Stimulated activated CD4-positive, alpha-beta T cell treated with anti-CD3 and anti-CD28 coated beads, Interleukin-15, amount 100 ng/mL, for 48 hours (primary cell): ENCODE measurements around the gene UMPS.
"Not testable (repeated sequence)": the region's sequence is repeated elsewhere in the genome, so short reads cannot be mapped to it uniquely, and the experiment has no call there.

ENCODE experiments used
- DNase-seq, 2 donors: peaks; one replicate each; pipeline ENCODE4 v3.0.0-alpha.2; 2020; ENCODE audit warnings: low read depth in 2 of 2

UMPS gene

DNA sequence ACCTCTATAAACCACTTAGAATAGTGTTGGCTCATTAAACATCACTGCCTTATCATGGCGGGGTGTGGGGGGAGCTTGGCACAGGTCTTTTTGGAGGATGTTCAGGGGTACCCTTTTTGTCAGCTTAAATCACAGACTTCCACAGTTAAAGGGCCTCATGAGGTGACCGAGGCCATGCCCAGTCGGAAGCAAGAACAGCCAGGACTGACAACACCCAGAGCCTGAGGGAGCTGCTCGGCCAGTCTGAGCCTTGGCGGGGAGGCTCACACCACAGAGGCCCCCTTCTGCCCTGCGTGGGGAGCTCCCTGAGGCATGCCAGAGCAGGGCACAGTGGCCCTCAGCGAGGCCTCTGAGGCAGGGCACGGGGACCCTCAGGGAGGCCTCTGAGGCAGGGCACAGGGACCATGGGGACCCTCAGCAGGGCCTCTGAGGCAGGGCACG is 49.5 kb downstream of the UMPS start:
- DNase-seq, result no peak

DNA sequence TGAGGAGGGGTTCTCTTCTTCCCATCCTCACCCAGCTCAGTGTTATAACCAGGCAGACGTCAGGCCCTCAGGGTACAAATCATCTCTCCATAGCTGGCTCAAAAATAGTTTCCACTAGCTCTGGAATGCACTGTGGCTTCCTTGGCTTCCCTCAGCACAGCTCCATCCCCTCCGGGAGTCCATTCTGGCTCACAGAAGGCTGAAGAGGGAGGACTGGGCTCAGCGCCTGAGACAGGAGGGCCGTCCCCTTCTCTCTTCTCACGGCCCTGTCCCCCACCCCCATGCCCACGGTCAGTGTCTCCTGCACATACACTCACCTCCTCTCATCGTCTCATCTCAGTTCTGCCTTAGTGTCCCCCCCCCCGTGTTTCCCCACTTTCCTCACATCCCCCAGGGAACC is 50.1 kb downstream of the UMPS start:
- DNase-seq, result no peak

DNA sequence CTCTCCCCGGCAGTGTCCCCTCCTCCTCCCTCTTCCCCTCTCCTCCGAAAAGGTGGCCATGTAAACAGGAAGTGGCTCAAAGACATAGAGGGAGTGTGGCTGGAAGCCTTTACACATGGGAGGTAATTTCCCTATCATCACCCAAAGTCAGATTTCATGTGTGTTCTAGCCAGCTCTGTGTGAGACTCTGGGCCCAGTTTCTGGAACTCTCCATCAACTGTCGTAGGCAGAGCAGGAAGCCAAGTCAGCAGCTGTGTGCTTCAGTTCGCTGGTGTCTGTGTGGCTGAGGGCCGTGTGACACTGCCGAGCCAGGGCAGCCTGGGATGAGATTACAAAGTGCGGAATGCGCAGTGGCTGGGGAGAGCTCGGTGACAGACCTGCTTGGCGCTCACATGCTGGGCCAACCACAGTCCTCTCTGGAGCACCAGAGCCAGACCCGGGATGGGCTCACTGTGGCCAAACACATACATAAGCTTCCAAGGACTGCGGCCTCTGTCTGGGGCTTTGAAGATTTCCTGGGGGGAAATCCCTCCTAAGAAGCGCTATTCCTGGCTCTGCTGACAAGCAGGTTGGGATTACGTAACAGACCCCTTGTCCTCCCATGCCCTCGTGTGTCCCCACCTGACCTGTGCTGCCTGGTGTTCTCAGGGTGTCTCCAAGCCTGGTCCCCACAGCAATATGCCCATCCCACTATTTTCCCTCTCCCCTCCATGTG is 50.7 kb downstream of the UMPS start:
- DNase-seq, result no peak

DNA sequence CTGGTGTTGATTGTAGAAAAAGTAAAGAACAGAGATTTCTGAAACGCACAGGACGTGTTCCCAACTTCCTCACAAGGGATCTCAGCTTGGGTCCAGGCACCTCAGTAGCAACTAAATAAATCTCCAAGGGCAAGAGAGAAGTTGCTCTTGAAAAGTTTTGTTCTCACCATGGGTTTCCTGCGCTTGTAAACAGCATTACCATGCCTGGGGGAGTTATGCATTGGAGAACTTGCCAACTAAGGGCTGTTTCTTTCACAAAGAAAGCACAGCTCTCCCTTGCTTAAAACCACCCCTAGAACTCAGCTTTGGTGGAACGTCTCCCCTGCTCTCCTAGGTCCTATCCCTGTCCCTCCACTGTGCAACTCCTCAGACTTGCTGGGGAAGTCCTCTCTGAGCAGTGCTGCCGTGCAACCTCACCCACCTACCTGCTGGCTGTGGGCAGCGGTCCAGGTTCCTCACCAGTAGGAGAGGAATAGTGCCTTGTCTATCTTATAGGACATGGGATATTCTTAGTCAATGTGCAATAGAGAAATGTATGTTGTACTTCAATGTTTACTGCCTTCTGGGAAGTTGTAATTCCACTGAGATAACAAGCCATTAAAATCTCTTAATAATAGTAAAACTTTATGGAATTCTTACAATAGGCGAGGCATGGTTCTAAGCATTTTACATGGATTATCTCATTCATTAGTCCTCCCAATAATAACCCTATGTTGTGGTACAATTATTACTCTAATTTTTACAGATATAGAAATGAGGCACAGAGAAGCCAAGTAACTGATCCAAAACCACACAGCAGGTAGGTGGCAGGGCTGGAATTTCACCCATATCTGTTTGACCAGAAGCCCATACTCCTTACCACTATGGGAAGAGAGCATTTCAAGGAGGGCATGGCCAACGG is 51.5 kb downstream of the UMPS start:
- DNase-seq, result no peak

DNA sequence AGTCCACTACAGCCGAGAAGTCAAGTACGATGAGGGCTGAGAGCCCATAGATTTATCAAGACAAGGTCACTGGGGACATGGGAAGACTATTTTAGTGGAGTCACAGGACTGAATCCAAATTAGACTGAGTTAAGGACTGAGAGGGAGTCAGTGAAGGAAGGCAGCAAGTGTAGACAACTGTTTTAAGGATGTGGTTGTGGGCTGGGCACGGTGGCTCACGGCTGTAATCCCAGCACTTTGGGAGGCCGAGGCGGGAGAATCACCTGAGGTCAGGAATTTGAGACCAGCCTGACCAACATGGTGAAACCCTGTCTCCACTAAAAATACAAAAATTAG is 52.1 kb downstream of the UMPS start:
- DNase-seq, result not testable (repeated sequence)

DNA sequence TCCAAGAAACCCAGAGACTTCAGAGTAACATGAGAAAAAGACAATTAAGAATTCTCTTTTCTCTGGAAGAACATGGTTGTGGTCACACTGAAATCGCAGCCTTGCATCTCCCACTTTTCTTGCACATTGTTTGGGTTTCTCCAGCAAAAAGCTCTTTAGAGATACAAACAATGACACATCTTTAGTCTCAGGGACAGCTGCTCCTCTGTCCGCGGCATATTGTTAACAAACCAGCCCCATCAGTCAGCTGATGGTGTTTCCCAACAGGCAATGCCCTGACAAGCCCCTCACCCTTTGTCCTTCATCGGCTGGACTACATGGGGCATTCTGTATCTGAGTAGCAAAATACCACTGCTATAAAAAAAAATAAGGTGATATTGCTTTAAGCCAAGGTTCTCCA is 53.4 kb downstream of the UMPS start:
- no peak for DNase-seq

DNA sequence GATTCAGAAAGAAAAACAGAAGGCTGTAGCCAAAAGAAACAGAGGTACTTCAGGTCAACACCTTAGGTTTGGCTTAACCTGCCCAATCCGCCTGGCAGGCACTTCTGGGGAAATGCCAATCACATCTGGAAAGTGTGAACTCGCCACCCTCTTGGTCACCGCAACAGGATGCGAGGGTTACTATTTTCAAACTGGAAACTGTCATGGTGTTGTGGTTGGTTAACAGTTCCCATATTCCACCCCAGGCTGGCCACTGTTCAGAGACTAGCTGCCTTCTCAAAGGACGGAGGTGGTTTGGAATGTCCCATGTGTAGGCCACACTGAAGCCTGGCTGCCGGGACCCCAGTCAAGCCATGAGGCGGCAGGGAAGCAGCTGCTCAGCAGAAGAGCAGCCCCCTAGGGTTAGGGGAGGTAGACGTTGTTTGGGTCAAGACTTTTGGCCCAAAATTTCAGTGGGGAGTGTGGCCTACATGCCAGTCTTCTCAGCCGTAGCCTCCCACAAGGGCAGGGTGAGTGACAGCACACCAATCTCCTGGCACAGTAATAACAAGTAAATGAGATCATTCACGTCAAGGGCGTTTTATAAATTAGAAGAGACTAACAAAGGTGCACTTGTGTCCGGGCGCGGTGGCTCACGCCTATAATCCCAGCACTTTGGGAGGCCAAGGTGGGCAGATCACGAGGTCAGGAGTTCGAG is 54.6 kb downstream of the UMPS start:
- no peak for DNase-seq

DNA sequence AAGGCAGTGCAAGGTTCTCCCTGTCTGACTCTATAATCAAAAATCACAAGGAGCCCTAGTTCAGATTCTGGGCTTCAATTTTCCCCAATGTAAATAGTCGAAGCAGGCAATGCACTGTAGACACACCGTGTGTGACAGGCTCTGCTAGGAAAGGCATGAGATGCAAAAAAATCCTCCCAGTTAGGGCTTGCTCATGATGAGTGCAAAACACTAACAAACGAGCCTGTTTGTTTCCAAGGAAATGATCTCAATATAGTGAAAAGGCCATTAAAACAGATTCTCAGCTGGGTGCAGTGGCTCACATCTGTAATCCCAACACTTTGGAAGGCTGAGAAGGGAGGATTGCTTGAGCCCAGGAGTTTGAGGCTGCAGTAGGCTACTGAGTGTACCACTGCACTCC is 55.7 kb downstream of the UMPS start:
- no peak for DNase-seq

DNA sequence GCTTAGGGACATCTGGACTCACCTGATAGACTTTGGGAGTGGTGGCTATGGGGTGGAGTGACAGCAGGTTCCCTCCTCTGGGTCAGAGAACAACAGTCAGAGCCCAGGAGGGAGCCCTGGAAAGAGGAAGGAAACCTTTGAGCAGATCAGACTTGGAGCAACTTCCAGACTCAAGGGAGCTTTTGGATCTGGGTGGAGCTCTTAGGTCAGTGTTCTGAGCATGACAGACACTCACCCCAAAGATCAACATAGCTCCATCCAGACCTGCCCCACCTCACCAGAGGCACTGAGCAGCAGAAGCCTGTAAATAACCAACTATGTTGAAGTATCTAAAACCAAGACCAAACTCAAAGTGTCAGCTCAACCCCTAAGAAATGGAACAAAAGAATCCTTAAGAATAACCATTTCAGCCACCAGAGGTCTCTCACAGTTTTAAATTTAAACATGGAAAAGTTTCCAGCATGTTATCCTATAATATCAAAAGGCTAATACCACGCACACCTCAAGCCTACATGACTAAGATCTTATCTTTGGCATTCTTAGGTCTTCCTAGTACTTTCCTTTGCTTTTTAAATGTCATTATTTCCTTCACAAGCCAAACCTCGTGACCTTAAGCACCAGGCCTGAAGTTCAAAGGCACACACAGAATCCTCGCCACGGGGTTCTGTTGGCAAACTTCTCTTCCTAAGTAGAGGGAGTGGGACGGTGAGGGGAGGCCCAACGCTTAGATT is 56.4 kb downstream of the UMPS start:
- no peak for DNase-seq

DNA sequence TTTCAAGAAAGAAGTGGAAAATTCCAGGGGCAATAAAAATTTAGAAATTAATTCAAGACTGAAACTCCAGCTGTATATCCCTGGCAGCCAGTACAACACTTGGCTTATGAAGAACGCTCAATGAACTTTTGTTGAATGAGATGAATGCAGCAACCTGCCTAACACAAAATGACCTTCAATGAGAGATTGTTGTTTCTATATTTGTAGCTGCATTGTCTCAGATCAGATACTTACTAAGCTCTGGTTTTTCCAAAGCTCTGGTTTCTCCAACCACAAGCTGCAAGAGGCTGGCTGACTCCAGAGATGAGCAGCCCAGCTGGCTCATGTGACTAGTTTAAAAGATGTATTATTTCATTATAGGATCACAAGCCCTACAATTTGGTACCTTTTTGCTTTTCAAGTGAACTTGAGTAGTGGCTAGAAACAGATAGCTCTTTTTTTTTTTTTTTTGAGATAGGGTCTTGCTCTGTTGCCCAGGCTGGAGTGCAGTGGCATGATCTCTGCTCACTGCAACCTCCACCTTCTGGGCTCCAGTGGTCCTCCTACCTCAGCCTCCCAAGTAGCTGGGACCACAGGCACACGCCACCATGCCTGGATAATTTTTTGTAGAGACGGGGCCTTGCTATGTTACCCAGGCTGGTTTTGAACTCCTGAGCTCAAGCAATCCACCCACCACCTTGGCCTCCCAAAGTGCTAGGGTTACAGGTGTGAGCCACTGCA is 57.4 kb downstream of the UMPS start:
- DNase-seq, result no peak

DNA sequence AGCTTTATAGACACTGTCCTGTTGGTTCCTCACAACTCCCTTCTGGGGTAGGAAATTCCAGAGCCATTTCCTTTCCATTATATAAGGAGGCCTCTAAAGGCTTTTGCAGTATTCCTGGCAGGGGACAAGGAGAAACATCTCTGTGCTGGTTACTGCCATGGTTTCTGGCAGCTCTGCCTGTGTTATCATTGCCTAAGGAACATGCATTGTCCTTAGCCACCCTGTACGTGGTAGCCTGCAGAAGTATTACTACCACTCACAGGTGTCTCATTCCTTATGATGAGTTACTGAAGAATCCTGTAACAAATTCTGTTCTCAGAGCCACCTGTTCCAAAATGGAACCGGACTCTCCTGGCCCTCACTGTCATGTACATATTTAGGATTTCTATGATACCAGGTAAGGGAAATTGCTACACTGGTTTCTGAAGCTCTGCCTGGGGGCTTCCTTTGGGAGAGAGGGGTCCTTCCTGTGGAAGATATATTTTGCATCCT is 58.0 kb downstream of the UMPS start:
- no peak for DNase-seq

DNA sequence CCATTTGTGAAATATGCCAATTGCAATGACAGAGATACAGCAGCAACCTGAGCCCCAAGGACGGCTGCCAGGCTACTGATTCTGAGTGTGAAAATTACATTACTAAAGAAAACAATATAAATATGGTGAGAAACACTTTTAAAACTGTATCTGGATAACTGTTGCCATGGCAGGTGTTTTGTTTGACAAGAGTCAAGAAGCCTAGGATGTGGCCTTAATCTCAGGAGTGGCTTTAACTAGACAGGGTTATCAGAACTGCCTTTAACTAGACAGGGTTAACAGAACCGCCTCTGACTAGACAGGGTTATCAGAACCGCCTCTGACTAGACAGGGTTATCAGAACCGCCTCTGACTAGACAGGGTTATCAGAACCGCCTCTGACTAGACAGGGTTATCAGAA is 58.9 kb downstream of the UMPS start:
- DNase-seq, result not testable (repeated sequence)

DNA sequence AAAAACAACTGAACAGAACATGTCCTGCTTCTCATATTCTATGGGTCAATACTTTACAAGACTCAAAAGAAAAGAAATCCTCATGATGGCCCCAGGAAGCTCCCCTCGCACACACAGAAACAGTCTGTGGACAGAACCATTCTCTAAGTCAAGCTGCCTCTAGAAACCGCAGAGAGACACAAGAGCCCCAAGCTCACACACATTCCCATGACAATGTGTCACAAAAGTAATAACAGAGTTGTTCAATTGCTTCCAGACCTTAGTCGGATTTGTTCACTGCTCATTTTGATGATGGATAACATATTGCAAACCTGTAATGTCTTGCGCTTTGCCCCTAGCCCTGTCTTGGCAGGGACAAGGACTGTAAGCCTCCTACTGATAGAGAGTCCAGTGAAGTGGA is 60.9 kb downstream of the UMPS start:
- no peak for DNase-seq

DNA sequence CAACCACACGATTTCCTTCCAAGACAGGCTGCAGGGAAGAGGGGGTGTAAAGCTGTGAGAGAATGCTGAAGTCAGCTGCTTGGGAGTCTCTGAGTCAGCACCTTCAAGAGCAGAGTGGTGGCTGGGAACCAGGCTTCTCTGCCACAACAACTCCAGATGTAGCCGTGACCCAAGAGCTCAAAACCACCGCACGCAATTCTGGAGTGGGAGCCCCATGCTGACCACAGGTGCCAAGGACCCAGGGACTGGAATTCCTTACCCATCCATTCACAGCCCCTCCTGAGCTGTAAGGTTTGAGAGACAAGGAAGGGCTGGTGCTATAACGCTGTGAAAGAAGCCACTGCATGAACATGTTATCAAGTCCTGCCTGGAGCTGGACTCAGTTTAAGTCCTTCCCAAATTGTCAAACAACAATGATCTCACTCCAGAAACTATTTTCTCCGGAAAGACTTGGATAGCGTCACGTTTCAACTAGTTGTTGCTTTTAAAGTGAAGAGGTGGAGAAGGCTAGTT is 61.4 kb downstream of the UMPS start:
- no peak for DNase-seq

DNA sequence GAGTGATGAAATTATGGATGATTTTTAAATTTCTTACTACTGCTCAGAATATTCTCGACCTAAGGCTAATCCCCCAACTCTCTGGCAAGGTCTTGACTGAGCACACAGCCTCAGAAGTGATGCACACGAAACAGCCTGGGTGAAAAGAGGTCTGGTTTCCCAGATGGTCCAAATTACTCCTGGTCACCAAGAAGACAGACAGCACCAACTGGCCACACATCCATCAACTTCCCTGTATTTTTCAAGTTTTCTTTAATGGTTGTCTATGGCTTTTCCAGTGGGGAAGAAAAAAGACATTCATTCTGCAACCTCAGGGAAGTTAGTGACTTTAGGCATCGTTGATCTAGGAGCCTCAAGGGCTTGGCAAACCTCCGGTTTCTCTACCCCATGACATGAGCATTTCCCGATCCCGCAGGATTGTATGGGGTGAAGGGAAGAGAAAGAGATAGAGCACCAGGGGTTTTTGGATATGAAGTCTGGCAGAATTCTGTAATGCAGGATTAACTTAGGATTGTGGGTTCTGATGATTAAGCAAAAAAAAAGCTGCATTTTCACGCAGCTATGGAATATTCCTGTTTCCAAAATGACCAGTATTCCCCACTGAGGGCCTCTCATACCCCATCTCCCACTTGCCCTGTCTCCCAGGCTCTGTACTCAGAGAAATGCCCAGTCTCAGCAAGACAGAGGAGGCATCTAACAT is 62.2 kb downstream of the UMPS start:
- DNase-seq, result no peak

DNA sequence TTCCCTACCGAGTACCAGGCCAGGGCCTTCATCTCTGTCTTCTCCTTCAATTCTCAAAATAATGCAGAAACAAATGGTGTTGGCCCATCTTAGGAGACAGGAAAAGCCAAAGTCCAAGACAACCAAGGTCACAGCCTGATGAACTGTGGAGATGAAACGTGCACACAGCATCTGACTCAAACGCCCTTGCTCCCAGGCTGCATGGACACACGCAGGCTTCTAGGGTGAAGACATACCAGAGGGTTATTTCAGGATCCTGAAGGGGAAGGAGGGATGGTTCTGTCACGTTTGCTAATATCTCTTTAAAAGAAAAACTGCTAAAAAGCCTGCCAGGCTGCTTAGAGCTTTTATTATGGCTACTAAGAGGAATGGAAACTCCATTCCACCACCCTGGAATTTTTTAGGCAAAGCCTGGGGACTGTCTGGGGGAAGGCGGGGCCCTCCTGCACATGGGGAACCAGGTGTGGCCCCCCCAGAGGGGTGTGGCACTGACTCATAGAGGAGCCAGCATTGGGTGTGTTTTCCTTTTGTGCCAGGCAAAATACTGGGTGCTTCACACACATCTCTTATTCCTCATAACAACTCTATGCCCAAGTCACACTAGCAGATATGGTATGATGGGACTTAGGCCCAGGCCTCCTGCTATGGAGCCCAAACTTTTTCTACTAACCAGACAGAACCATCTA is 62.9 kb downstream of the UMPS start:
- no peak for DNase-seq

DNA sequence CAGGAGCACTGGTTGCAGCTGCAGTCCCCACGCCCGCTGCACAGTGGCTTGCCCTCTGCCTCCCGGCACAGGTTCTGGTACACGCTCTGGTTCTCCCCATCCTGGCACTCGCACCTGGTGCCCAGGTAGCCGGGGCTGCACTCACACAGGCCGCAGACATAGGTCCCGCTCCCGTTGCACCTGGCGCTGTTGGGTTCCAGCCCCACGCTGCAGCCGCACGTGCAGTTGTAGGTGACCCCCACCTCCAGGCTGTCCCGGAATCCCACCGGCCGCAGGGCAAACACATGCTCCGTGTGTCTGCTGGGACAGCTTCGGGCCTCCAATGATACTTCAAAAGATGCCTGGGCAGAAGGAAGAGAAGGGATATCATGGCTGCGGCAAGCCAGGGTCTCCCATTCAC is 66.2 kb downstream of the UMPS start:
- no peak for DNase-seq

DNA sequence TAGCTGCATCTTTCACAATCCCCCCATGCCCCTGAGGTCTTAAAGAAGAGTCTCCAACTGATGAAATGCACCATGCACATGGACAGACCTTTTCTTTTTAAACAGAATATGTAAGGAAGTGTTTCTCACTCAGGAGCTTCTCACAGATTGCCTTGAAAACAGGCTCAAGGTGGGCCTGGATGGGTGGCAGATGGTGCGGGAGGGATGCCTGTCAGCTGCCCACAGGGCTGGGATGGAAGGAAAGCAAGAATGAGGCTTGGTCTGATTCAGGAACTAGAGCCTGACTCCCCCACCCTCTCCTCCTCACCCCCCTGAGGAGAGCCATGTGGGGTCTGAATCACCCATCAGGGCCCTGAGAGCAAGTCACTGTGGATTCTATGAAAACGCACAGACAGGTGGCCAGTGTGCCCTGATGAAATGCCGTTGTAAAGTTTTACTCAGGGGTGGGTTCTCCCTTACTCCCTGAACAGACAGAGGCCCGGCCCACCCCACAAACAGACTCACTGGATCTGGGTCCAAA is 67.2 kb downstream of the UMPS start:
- DNase-seq, result no peak
